Measurements from ENCODE around the gene PGAP1. TPM values are rescaled to one million over a fixed set of nuclear protein-coding genes. Genes with fewer than 3 reads are reported as not detected.

The PGAP1 gene
- total and polyA plus RNA-seq, 9 of the 15 experiments (the other 6 are each of a cell fraction or from before 2014, with no cell fraction given): 0.08 to 0.73 (median 0.52) TPM

- Histone ChIP-seq H3K9me3 (replicated peaks; ENCODE audit: control insufficient read depth, insufficient read depth, low read depth, low read length) (no peaks in the 10 kb centered on the region), H3K36me3 (ENCODE audit: control insufficient read depth, insufficient read depth, low read length) (no peaks in the 10 kb centered on the region), H3K9ac (ENCODE audit: insufficient read depth in 1 of 2, low read depth in 2 of 2, low read length in 2 of 2) (no peak overlapping the region), H3K27ac (ENCODE audit: extremely low read depth, low read depth, low read length) (no peak overlapping the region), H4K20me1 (replicated peaks; ENCODE audit: control insufficient read depth, insufficient read depth, low read length) (no peaks in the 10 kb centered on the region), H3K4me3 (no peak overlapping the region), H3K9me1 (ENCODE audit: control insufficient read depth, insufficient read depth, low read length) (no peaks in the 10 kb centered on the region), H3K27me3 (ENCODE audit: control insufficient read depth in 2 of 2, insufficient read depth in 2 of 2, low read length in 2 of 2) (no peaks in the 10 kb centered on the region), H2AFZ (ENCODE audit: low read depth, low read length) (no peak overlapping the region), H3K4me1 (replicated peaks in 1 of 2; ENCODE audit: control insufficient read depth in 2 of 2, insufficient read depth in 2 of 2, low read length in 2 of 2) (no peaks in the 10 kb centered on the region), H3K4me2 (ENCODE audit: insufficient read depth, low read length) (no peak overlapping the region), H3K79me2 (ENCODE audit: control insufficient read depth, insufficient read depth, low read length) (no peaks in the 10 kb centered on the region)
- no peak for FAIRE-seq
- in situ Hi-C loops (cut with MboI): no loop called here
- TF ChIP-seq GTF2A2 (tag; IDR thresholded peaks at IDR 0.05) (no peak), ZBED1 (IDR thresholded peaks at IDR 0.05) (no peak), RBM34 (IDR thresholded peaks at IDR 0.05; ENCODE audit: borderline replicate concordance, insufficient read depth, low read length) (no peak), MGA (IDR thresholded peaks at IDR 0.05) (no peak), TFAM (CRISPR knock-in tag; conservative IDR thresholded peaks at IDR 0.05) (no peak), ARID2 (IDR thresholded peaks at IDR 0.05) (no peak), LARP7 (IDR thresholded peaks at IDR 0.05) (no peak)
- intact Hi-C loops (cut with micrococcal nuclease): no loop called here
- ATAC-seq: no peak
- no peak for DNase-seq (ENCODE audit: extremely low read depth in 1 of 4, low spot score in 3 of 4)
- POLR2A ChIA-PET: no interaction called here
- no TSS peak for BruUV-seq (replicated peaks)
- CTCF ChIA-PET (ENCODE audit: low intra/inter-chr PET ratio): no interaction called here
- WGBS (ENCODE audit: insufficient coverage, low coverage, missing lambda C conversion rate): 10% methylated on average over 3 of the region's 3 CpGs
Observed at GRCh38 chr2:196845371-196845770, 81.1 kb downstream of the PGAP1 start.
